IMR-90 (cell line): Measurements from ENCODE around the gene MRTFA. TPM values are rescaled to one million over a fixed set of nuclear protein-coding genes. Genes with fewer than 3 reads are reported as not detected.

Experiments
- ATAC-seq: fragments of 200-7000 bp; cut with Tn5 transposase; 2 replicates; pipeline ENCODE4 v1.9.1; 2020; ENCODE audit warnings: low read depth, mild to moderate bottlenecking, moderate library complexity
- BruUV-seq: library from RNA; stranded (reverse); fragments of 400-500 nt; replicated peaks from 2 replicates; lab custom pipeline; 2021; lab: Mats Ljungman, UMichigan
- CTCF ChIA-PET: fragments of 300-600 bp; formaldehyde crosslinking; extraction: SDS; loops from one replicate; lab custom pipeline; 2021; ENCODE audit warnings: antibody characterized with exemption; lab: Yijun Ruan, JAX
- POLR2A ChIA-PET: fragments of 300-600 bp; sonication (Branson Sonifier 250); formaldehyde crosslinking; loops from one replicate; lab custom pipeline; 2022; ENCODE audit warnings: antibody characterized with exemption; ENCODE audit not compliant: unreplicated experiment; lab: Charles Lee
- DNase-seq: peaks from one replicate; pipeline ENCODE4 v3.0.0; 2013
- H2AFZ ChIP-seq: replicated peaks from 2 replicates; pipeline ENCODE3; 2013; ENCODE audit warnings: low read length, mild to moderate bottlenecking; ENCODE audit not compliant: poor library complexity
- H2AK5ac ChIP-seq: 2 replicates; pipeline ENCODE4 v1.6.1; 2013; ENCODE audit warnings: low read depth, low read length, inconsistent platforms
- H2AK9ac ChIP-seq: replicated peaks from 2 replicates; pipeline ENCODE3; 2013; ENCODE audit warnings: mild to moderate bottlenecking, low read depth, low read length, moderate library complexity; ENCODE audit not compliant: poor library complexity
- H2BK120ac ChIP-seq: 2 replicates; pipeline ENCODE4 v1.6.1; 2013; ENCODE audit warnings: low read depth, low read length, inconsistent platforms
- H2BK15ac ChIP-seq: 3 replicates; pipeline ENCODE4 v1.6.1; 2013; ENCODE audit warnings: low read depth, low read length, inconsistent platforms
- H2BK20ac ChIP-seq: 2 replicates; pipeline ENCODE4 v1.6.1; 2013; ENCODE audit warnings: low read depth, mild to moderate bottlenecking, inconsistent platforms, low read length, moderate library complexity
- H2BK5ac ChIP-seq: 2 replicates; pipeline ENCODE4 v1.6.1; 2013; ENCODE audit warnings: mild to moderate bottlenecking, low read depth, low read length, inconsistent platforms; ENCODE audit not compliant: poor library complexity, severe bottlenecking
- H3K14ac ChIP-seq: replicated peaks from 2 replicates; pipeline ENCODE4 v1.6.1; 2013; ENCODE audit warnings: low read depth, low read length, inconsistent platforms
- H3K18ac ChIP-seq: 2 replicates; pipeline ENCODE4 v1.6.1; 2013; ENCODE audit warnings: low read depth, low read length, control low read depth
- H3K23ac ChIP-seq: 2 replicates; pipeline ENCODE4 v1.6.1; 2013; ENCODE audit warnings: low read depth, low read length, inconsistent platforms
- H3K27ac ChIP-seq: 2 replicates; pipeline ENCODE4 v1.5.1; 2013; ENCODE audit warnings: mild to moderate bottlenecking, control low read depth, low read length; ENCODE audit not compliant: insufficient read depth
- H3K27me3 ChIP-seq: 2 replicates; pipeline ENCODE4 v1.6.1; 2013; ENCODE audit warnings: low read length; ENCODE audit not compliant: control insufficient read depth, insufficient read depth
- H3K36me3 ChIP-seq: 2 replicates; pipeline ENCODE4 v1.6.1; 2013; ENCODE audit warnings: low read length, mixed read lengths; ENCODE audit not compliant: control insufficient read depth, insufficient read depth
- H3K4ac ChIP-seq: 2 replicates; pipeline ENCODE4 v1.6.1; 2013; ENCODE audit warnings: low read depth, low read length, inconsistent platforms
- H3K4me1 ChIP-seq: 2 replicates; pipeline ENCODE4 v1.6.1; 2013; ENCODE audit warnings: low read length, mixed read lengths; ENCODE audit not compliant: control insufficient read depth, insufficient read depth
- H3K4me2 ChIP-seq: 2 replicates; pipeline ENCODE4 v1.6.1; 2013; ENCODE audit warnings: low read depth, mild to moderate bottlenecking, control low read depth, low read length, moderate library complexity
- H3K4me3 ChIP-seq: 2 replicates; pipeline ENCODE4 v1.5.1; 2013; ENCODE audit warnings: low read depth, mild to moderate bottlenecking, control low read depth, low read length, moderate library complexity; ENCODE audit not compliant: insufficient read depth
- H3K56ac ChIP-seq: 2 replicates; pipeline ENCODE4 v1.6.1; 2013; ENCODE audit warnings: low read length, inconsistent platforms; ENCODE audit not compliant: insufficient read depth; ENCODE audit errors: extremely low read depth
- H3K79me1 ChIP-seq, 2 experiments: 2 replicates each; pipeline ENCODE4 v1.6.1; 2013; ENCODE audit warnings: low read length in 2 of 2, inconsistent platforms in 1 of 2, low read depth in 1 of 2
- H3K9ac ChIP-seq: 2 replicates; pipeline ENCODE4 v1.6.1; 2013; ENCODE audit warnings: low read depth, low read length, control low read depth
- H3K9me1 ChIP-seq: 2 replicates; pipeline ENCODE4 v1.6.1; 2013; ENCODE audit warnings: low read length, inconsistent platforms; ENCODE audit not compliant: insufficient read depth
- H3K9me3 ChIP-seq: 2 replicates; pipeline ENCODE4 v1.6.1; 2013; ENCODE audit warnings: low read length; ENCODE audit not compliant: control insufficient read depth, insufficient read depth
- H4K20me1 ChIP-seq: 2 replicates; pipeline ENCODE4 v1.6.1; 2013; ENCODE audit warnings: low read length, inconsistent platforms; ENCODE audit not compliant: insufficient read depth
- H4K5ac ChIP-seq: 2 replicates; pipeline ENCODE4 v1.6.1; 2013; ENCODE audit warnings: mild to moderate bottlenecking, low read depth, low read length, control low read depth
- H4K8ac ChIP-seq, 2 experiments: 2 replicates each; pipeline ENCODE4 v1.6.1; 2013; ENCODE audit warnings: low read depth in 2 of 2, low read length in 2 of 2, control low read depth in 1 of 2, inconsistent platforms in 1 of 2
- H4K91ac ChIP-seq: 2 replicates; pipeline ENCODE4 v1.6.1; 2013; ENCODE audit warnings: low read depth, low read length, inconsistent platforms; ENCODE audit not compliant: insufficient read depth
- BHLHE40 ChIP-seq: fragments of 150-350 bp; IDR thresholded peaks from 2 replicates; pipeline ENCODE4 v1.6.1; 2016; ENCODE audit warnings: mild to moderate bottlenecking, low read depth, low read length
- CEBPB ChIP-seq: IDR thresholded peaks from 2 replicates; pipeline ENCODE4 v1.6.1; 2012; ENCODE audit warnings: low read depth, low read length, improper control_type of control experiment
- CHD1 ChIP-seq: IDR thresholded peaks from 2 replicates; pipeline ENCODE4 v1.6.1; 2012; ENCODE audit warnings: low read depth, low read length, improper control_type of control experiment
- FOS ChIP-seq: fragments of 150-350 bp; IDR thresholded peaks from 2 replicates; pipeline ENCODE4 v1.6.1; 2016; ENCODE audit warnings: low read depth, low read length
- MAFK ChIP-seq: IDR thresholded peaks from 2 replicates; pipeline ENCODE4 v1.6.1; 2012; ENCODE audit warnings: low read depth, low read length, improper control_type of control experiment
- MAZ ChIP-seq: IDR thresholded peaks from 2 replicates; pipeline ENCODE4 v1.6.1; 2012; ENCODE audit warnings: low read depth, mild to moderate bottlenecking, low read length, improper control_type of control experiment, moderate library complexity, borderline replicate concordance
- MXI1 ChIP-seq: IDR thresholded peaks from 2 replicates; pipeline ENCODE4 v1.6.1; 2012; ENCODE audit warnings: low read depth, mild to moderate bottlenecking, low read length, moderate library complexity, borderline replicate concordance
- NFE2L2 ChIP-seq: fragments of 150-350 bp; IDR thresholded peaks from 2 replicates; pipeline ENCODE4 v1.6.1; 2016; ENCODE audit warnings: low read depth, mild to moderate bottlenecking, low read length
- POLR2A ChIP-seq: IDR thresholded peaks from 2 replicates; pipeline ENCODE4 v1.6.1; 2012; ENCODE audit warnings: mild to moderate bottlenecking, low read depth, low read length
- RAD21 ChIP-seq: IDR thresholded peaks from 2 replicates; pipeline ENCODE4 v1.6.1; 2012; ENCODE audit warnings: low read length, improper control_type of control experiment
- RCOR1 ChIP-seq: IDR thresholded peaks from 2 replicates; pipeline ENCODE4 v1.6.1; 2012; ENCODE audit warnings: mild to moderate bottlenecking, low read length, improper control_type of control experiment; ENCODE audit not compliant: insufficient replicate concordance
- RFX5 ChIP-seq: IDR thresholded peaks from 2 replicates; pipeline ENCODE4 v1.8.0; 2012; ENCODE audit warnings: low read depth, mild to moderate bottlenecking, low read length, moderate library complexity
- SMC3 ChIP-seq: fragments of 150-350 bp; IDR thresholded peaks from 2 replicates; pipeline ENCODE4 v1.6.1; 2016; ENCODE audit warnings: low read depth, mild to moderate bottlenecking, antibody characterized with exemption, low read length, moderate library complexity
- USF2 ChIP-seq: fragments of 150-350 bp; IDR thresholded peaks from 2 replicates; pipeline ENCODE4 v1.6.1; 2017; ENCODE audit warnings: mild to moderate bottlenecking, antibody characterized with exemption, low read length, low read depth
- WGBS, 2 experiments: methylation state at CpG; one replicate each; pipeline versions ENCODE4 v1.1.5 to v1.1.7; 2013; ENCODE audit warnings: missing lambda C conversion rate in 2 of 2; ENCODE audit not compliant: insufficient read length in 1 of 2; ENCODE audit errors: extremely low coverage in 2 of 2; 5-methylcytosine and 5-hydroxymethylcytosine counted together
- dilution Hi-C: fragments of 300-500 bp; cut with HindIII; formaldehyde crosslinking; loops from one replicate; pipeline ENCODE4 v1.14.3; 2018; ENCODE audit warnings: low sequenced_read_pairs; ENCODE audit not compliant: unreplicated experiment
- in situ Hi-C: fragments of 300-500 bp; cut with MboI; formaldehyde crosslinking; loops from 3 replicates; pipeline ENCODE4 v1.14.3; 2019; ENCODE audit warnings: low sequenced_read_pairs, inconsistent platforms, mixed read lengths
- intact Hi-C: fragments of 100-400 bp; cut with micrococcal nuclease; formaldehyde crosslinking; loops from 2 replicates; pipeline ENCODE4 v1.10.0; 2022
- polyA plus RNA-seq, 3 experiments: library from polyadenylated mRNA; depleted of rRNA; stranded (reverse); fragments of >200 nt; gene quantifications; 2 replicates each; pipeline ENCODE4 v1.2.3, GENCODE V29; 2012; ENCODE audit warnings: low replicate concordance in 1 of 3
- total RNA-seq: library from RNA; depleted of rRNA; stranded (reverse); fragments of >200 nt; gene quantifications from 2 replicates; pipeline ENCODE4 v1.2.3, GENCODE V29; 2012
- TF ChIP-seq, protein P1 (sequence below): fragments of 150-350 bp; IDR thresholded peaks from 2 replicates; pipeline ENCODE4 v1.6.1; 2016; ENCODE audit warnings: low read depth, mild to moderate bottlenecking, low read length, moderate library complexity, borderline replicate concordance
- TF ChIP-seq, protein P2 (sequence below): conservative IDR thresholded peaks from 2 replicates; pipeline ENCODE4 v1.5.1; 2012; ENCODE audit warnings: mild to moderate bottlenecking, low read depth, low read length, improper control_type of control experiment

The MRTFA gene
- total and polyA plus RNA-seq, 2 of the 4 experiments (the other 2 are of a cell fraction) = 12.5 to 17.2 TPM

DNA sequence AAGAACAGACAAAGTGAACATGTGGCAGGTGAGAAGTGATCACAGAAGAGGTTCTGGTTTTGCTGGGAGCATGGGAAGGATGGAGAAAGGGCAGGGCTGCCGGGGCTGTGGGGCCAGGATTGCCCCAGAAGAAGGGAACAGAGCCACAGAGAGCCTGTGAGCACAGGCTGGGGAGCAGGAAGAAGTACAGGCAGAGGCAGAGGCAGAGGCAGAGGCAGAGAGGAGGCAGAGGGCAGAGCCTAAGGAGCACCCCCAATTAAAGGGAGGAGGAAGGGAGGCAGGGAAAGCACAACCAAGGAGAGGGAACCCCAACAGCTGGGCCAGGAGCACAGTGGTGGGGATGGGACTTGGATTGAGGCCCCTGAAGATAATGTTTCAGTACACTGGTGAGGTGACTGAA is 214.6 kb downstream of the MRTFA start:
- no peak for DNase-seq
- ATAC-seq = no peak
- TF ChIP-seq SMC3 (no peak), RFX5 (no peak), CEBPB (no peak), MXI1 (no peak), FOS (no peak), USF2 (no peak), RCOR1 (no peak), BHLHE40 (no peak), MAFK (no peak), NFE2L2 (no peak), MAZ (no peak), RAD21 (no peak), CHD1 (no peak), POLR2A (no peak)
- TF ChIP-seq, protein P1, sequence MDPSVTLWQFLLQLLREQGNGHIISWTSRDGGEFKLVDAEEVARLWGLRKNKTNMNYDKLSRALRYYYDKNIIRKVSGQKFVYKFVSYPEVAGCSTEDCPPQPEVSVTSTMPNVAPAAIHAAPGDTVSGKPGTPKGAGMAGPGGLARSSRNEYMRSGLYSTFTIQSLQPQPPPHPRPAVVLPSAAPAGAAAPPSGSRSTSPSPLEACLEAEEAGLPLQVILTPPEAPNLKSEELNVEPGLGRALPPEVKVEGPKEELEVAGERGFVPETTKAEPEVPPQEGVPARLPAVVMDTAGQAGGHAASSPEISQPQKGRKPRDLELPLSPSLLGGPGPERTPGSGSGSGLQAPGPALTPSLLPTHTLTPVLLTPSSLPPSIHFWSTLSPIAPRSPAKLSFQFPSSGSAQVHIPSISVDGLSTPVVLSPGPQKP = no peak
- TF ChIP-seq, protein P2, sequence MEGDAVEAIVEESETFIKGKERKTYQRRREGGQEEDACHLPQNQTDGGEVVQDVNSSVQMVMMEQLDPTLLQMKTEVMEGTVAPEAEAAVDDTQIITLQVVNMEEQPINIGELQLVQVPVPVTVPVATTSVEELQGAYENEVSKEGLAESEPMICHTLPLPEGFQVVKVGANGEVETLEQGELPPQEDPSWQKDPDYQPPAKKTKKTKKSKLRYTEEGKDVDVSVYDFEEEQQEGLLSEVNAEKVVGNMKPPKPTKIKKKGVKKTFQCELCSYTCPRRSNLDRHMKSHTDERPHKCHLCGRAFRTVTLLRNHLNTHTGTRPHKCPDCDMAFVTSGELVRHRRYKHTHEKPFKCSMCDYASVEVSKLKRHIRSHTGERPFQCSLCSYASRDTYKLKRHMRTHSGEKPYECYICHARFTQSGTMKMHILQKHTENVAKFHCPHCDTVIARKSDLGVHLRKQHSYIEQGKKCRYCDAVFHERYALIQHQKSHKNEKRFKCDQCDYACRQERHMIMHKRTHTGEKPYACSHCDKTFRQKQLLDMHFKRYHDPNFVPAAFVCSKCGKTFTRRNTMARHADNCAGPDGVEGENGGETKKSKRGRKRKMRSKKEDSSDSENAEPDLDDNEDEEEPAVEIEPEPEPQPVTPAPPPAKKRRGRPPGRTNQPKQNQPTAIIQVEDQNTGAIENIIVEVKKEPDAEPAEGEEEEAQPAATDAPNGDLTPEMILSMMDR = no peak
- Histone ChIP-seq H3K4me1 (peaks cover 2% of the 10 kb centered on the region; the same call in 1 of the 2 replicates), H3K14ac (no peak overlapping the region), H3K9ac (no peak overlapping the region), H3K27ac (no peak overlapping the region), H3K56ac (no peak overlapping the region), H2BK120ac (no peak overlapping the region), H3K4ac (no peak overlapping the region), H4K20me1 (peaks cover 31% of the 10 kb centered on the region), H2BK20ac (no peak overlapping the region), H3K23ac (no peak overlapping the region), H3K79me1 (peaks cover 10 to 73% of the 10 kb centered on the region in 2 experiments; a peak in 3 of 4 replicates), H3K18ac (no peak overlapping the region), H3K9me1 (peaks cover 10% of the 10 kb centered on the region), H4K8ac (no peak overlapping the region), H2BK5ac (no peak overlapping the region), H3K4me3 (no peak overlapping the region), H2AFZ (no peak overlapping the region), H2BK15ac (no peak overlapping the region), H4K91ac (no peak overlapping the region), H3K27me3 (no peaks in the 10 kb centered on the region), H2AK5ac (no peak overlapping the region), H3K4me2 (no peak overlapping the region), H3K9me3 (no peaks in the 10 kb centered on the region), H3K36me3 (peaks cover 88% of the 10 kb centered on the region), H2AK9ac (no peak overlapping the region), H4K5ac (no peak overlapping the region)
- in situ Hi-C loops = no loop called here
- WGBS, 2 experiments = 100% methylated on average over 1 of the region's 1 CpG; no CpG with 5 or more reads in 1 of the 2 experiments
- CTCF ChIA-PET = no interaction called here
- no TSS peak for BruUV-seq
- dilution Hi-C loops = no loop called here
- POLR2A ChIA-PET = no interaction called here
- intact Hi-C loops = no loop called here
